ENCODE results near the gene TEAD4. TPM values are rescaled to one million over a fixed set of nuclear protein-coding genes. Genes with fewer than 3 reads are reported as not detected.

Gene TEAD4
- total RNA-seq, 1 experiment from 2014 or later: 43.2 TPM

DNA sequence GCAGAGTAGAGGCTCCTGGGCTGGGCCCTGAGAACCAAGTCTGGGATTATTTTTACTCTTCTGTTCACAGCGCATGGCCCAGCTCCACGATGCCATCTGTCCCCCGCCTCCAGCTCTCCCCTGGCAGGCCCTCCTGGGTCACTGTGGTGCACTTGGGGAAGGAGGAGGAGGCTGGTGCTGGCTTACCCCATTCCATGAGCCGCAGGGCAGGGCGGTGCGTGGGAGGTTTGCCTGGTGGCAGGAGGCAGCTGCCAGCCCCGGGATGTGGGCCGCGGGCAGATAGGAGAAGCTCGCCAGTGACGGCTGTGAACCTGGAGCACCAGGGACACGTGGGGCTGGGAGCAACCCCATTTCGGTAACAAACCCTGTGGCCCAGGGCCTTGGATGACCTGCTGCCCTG, 23.2 kb downstream of the TEAD4 start (continued):
- TF ChIP-seq, protein P1, sequence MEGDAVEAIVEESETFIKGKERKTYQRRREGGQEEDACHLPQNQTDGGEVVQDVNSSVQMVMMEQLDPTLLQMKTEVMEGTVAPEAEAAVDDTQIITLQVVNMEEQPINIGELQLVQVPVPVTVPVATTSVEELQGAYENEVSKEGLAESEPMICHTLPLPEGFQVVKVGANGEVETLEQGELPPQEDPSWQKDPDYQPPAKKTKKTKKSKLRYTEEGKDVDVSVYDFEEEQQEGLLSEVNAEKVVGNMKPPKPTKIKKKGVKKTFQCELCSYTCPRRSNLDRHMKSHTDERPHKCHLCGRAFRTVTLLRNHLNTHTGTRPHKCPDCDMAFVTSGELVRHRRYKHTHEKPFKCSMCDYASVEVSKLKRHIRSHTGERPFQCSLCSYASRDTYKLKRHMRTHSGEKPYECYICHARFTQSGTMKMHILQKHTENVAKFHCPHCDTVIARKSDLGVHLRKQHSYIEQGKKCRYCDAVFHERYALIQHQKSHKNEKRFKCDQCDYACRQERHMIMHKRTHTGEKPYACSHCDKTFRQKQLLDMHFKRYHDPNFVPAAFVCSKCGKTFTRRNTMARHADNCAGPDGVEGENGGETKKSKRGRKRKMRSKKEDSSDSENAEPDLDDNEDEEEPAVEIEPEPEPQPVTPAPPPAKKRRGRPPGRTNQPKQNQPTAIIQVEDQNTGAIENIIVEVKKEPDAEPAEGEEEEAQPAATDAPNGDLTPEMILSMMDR (IDR thresholded peaks at IDR 0.05 in 2 of 3, conservative IDR thresholded peaks at IDR 0.05 in 1 of 3; ENCODE audit: borderline replicate concordance in 1 of 3, insufficient read depth in 1 of 3, low read depth in 2 of 3, low read length in 2 of 3): no peak
- no peak for TF ChIP-seq EZH2phosphoT487 (IDR thresholded peaks at IDR 0.05; ENCODE audit: borderline replicate concordance)
- TF ChIP-seq EZH2 (IDR thresholded peaks at IDR 0.05): no peak

DNA sequence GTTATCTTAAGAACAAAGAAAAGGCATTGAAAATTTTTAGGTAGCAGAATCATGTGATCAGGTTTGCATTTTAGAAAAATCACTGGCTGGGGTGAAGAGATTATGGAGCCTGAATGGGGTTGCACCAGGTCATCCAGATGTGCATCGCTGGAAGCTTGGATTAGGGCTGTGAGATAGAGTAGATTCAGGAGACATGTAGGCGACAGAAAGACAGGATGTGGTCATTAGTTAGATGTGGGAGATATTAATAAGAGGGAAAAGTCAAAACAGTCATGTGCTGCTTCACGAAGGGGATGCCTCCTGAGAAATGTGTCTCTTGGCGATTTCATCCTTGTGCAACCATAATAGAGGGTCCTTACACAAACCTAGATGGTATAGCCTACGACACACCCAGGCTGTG, 25.1 kb downstream of the TEAD4 start:
- no TSS peak for BruUV-seq (replicated peaks)
- DNase-seq (ENCODE audit: low read depth, low spot score) (no peak), ATAC-seq (no peak)
- ChIA-PET POLR2A (no interaction called here), CTCF (no interaction called here), RAD21 (ENCODE audit: low non-redundant PET in 1 of 2, low total read pairs in 2 of 2, uncharacterized antibody in 2 of 2, unreplicated experiment in 2 of 2) (interaction anchor here in 1 of 2 experiments (0.6 kb wide), 1 partner anchor 12 kb away, joined by 4 read pairs; no protein-coding TSS in a partner anchor)
- no peaks in the 10 kb centered on the region for H3K27me3 ChIP-seq (ENCODE audit: insufficient read depth, low read length)
- TF ChIP-seq SRF (IDR thresholded peaks at IDR 0.05; ENCODE audit: low read depth): no peak
- TF ChIP-seq ATF3 (IDR thresholded peaks at IDR 0.05): no peak
- no peak for TF ChIP-seq RAD21 (IDR thresholded peaks at IDR 0.05; ENCODE audit: low read depth)
- TF ChIP-seq EZH2 (IDR thresholded peaks at IDR 0.05): no peak
- no peak for TF ChIP-seq ZNF274 (IDR thresholded peaks at IDR 0.05; ENCODE audit: low read depth, low read length)
- no peak for TF ChIP-seq EZH2phosphoT487 (IDR thresholded peaks at IDR 0.05; ENCODE audit: borderline replicate concordance)
- TF ChIP-seq SIN3A (IDR thresholded peaks at IDR 0.05; ENCODE audit: low read depth): no peak
- no peak for TF ChIP-seq TCF7L2 (IDR thresholded peaks at IDR 0.05; ENCODE audit: borderline replicate concordance, extremely low read depth, insufficient read depth, insufficient read length)
- TF ChIP-seq FOSL1 (IDR thresholded peaks at IDR 0.05; ENCODE audit: low read depth): no peak
- no peak for TF ChIP-seq POLR2AphosphoS5 (IDR thresholded peaks at IDR 0.05; ENCODE audit: low read depth, low read length)
- TF ChIP-seq YY1 (IDR thresholded peaks at IDR 0.05; ENCODE audit: extremely low read depth, insufficient replicate concordance, low read depth, low read length): no peak
- no peak for TF ChIP-seq ELF1 (IDR thresholded peaks at IDR 0.05; ENCODE audit: borderline replicate concordance, low read depth)
- TF ChIP-seq ZBTB33 (IDR thresholded peaks at IDR 0.05; ENCODE audit: extremely low read depth, insufficient replicate concordance, low read length): no peak
- TF ChIP-seq EGR1 (IDR thresholded peaks at IDR 0.05; ENCODE audit: low read depth): no peak
- TF ChIP-seq CBX3 (IDR thresholded peaks at IDR 0.05; ENCODE audit: low read depth): no peak
- no peak for TF ChIP-seq SP1 (IDR thresholded peaks at IDR 0.05; ENCODE audit: low read depth)
- no peak for TF ChIP-seq ZFX (IDR thresholded peaks at IDR 0.05)
- no peak for TF ChIP-seq CEBPB (IDR thresholded peaks at IDR 0.05; ENCODE audit: low read depth)
- TF ChIP-seq POLR2A (IDR thresholded peaks at IDR 0.05; ENCODE audit: borderline replicate concordance, extremely low read depth, insufficient read depth, insufficient read length): no peak
- peaks cover 47% of the 10 kb centered on the region for H3K79me2 ChIP-seq (ENCODE audit: insufficient read depth, low read length)
- H3K4me1 ChIP-seq (ENCODE audit: control insufficient read depth in 1 of 2, insufficient read depth in 2 of 2, low read length in 2 of 2): no peaks in the 10 kb centered on the region
- H3K36me3 ChIP-seq (ENCODE audit: control insufficient read depth in 1 of 2, insufficient read depth in 2 of 2, low read length in 2 of 2): peaks cover 0 to 17% of the 10 kb centered on the region in 2 experiments; a peak in 1 of 4 replicates
- H3K9me3 ChIP-seq (ENCODE audit: control insufficient read depth in 1 of 2, insufficient read depth in 1 of 2, low read depth in 1 of 2, low read length in 2 of 2): no peaks in the 10 kb centered on the region
- H3K9ac ChIP-seq (ENCODE audit: low read length): no peak overlapping the region
- H4K20me1 ChIP-seq (ENCODE audit: insufficient read depth): no peaks in the 10 kb centered on the region
- H3K4me2 ChIP-seq (ENCODE audit: low read length): no peak overlapping the region
- H3K27ac ChIP-seq (ENCODE audit: low read depth, low read length): no peak overlapping the region
- no peak overlapping the region for H2AFZ ChIP-seq (ENCODE audit: low read depth, low read length, poor library complexity, severe bottlenecking)
- H3K4me3 ChIP-seq (replicated peaks in 1 of 2; ENCODE audit: low read depth in 1 of 2, low read length in 2 of 2): no peak overlapping the region
- intact Hi-C loops (cut with micrococcal nuclease): no loop called here
- no peaks in the 10 kb centered on the region for H3K9me2 ChIP-seq (ENCODE audit: insufficient read depth)
